Measurements from ENCODE around the gene TMEM26. TPM values are rescaled to one million over a fixed set of nuclear protein-coding genes. Genes with fewer than 3 reads are reported as not detected.

The TMEM26 gene
- total RNA-seq, 2 donors from 2014 or later: 0.24 to 0.85 TPM

GRCh38 chr10:61463035-61463909 is 10.1 kb upstream of the TMEM26 start:
- DNase-seq (no peak), ATAC-seq (peak in 1 of 2 donors; percentile 67)
- intact Hi-C loops (cut with DNase I): no loop called here

- ATAC-seq (no peak), DNase-seq (no peak)
- intact Hi-C loops (cut with DNase I): no loop called here
Measured at GRCh38 chr10:61460835-61461234, 7.7 kb upstream of the TMEM26 start.

GRCh38 chr10:61458031-61458430 is 4.8 kb upstream of the TMEM26 start:
- no peak for ATAC-seq
- intact Hi-C loops (cut with DNase I): no loop called here
- DNase-seq: no peak

- intact Hi-C loops (cut with DNase I): no loop called here
- ATAC-seq (peak in 1 of 2 donors; percentile 43), DNase-seq (no peak)
Measured at GRCh38 chr10:61456095-61456789, 3.1 kb upstream of the TMEM26 start.

GRCh38 chr10:61455656-61456055 is 2.5 kb upstream of the TMEM26 start:
- no peak for DNase-seq
- intact Hi-C loops (cut with DNase I): no loop called here

GRCh38 chr10:61454541-61454940 is 1.4 kb upstream of the TMEM26 start:
- intact Hi-C loops (cut with DNase I): no loop called here
- ATAC-seq (no peak), DNase-seq (no peak)

More at GRCh38 chr10:61455656-61456055, 2.5 kb upstream of the TMEM26 start:
- no peak for ATAC-seq

- no peak for DNase-seq
- intact Hi-C loops (cut with DNase I): no loop called here
- peak in 1 of 2 donors; percentile 8 for ATAC-seq
Measured at GRCh38 chr10:61452151-61452651, 980 bp downstream of the TMEM26 start.

GRCh38 chr10:61451357-61451756 is 1.8 kb downstream of the TMEM26 start:
- intact Hi-C loops (cut with DNase I): no loop called here
- ATAC-seq: no peak
- no peak for DNase-seq

GRCh38 chr10:61448841-61449600 is 4.2 kb downstream of the TMEM26 start:
- DNase-seq (no peak), ATAC-seq (no peak)
- intact Hi-C loops (cut with DNase I): no loop called here

GRCh38 chr10:61448091-61448490 is 5.1 kb downstream of the TMEM26 start:
- ATAC-seq: no peak

GRCh38 chr10:61439058-61439609 is 14.0 kb downstream of the TMEM26 start:
- intact Hi-C loops (cut with DNase I): no loop called here

More at GRCh38 chr10:61448091-61448490, 5.1 kb downstream of the TMEM26 start:
- no peak for DNase-seq
- intact Hi-C loops (cut with DNase I): no loop called here

GRCh38 chr10:61438141-61438988 is 14.8 kb downstream of the TMEM26 start:
- DNase-seq: no peak
- ATAC-seq: no peak
- intact Hi-C loops (cut with DNase I): no loop called here

More at GRCh38 chr10:61439058-61439609, 14.0 kb downstream of the TMEM26 start:
- no peak for ATAC-seq
- no peak for DNase-seq

- ATAC-seq: no peak
- no peak for DNase-seq
- intact Hi-C loops (cut with DNase I): no loop called here
Measured at GRCh38 chr10:61423178-61423577, 30.0 kb downstream of the TMEM26 start.

GRCh38 chr10:61417661-61418060 is 35.5 kb downstream of the TMEM26 start:
- ATAC-seq (no peak), DNase-seq (no peak)
- intact Hi-C loops (cut with DNase I): no loop called here

GRCh38 chr10:61415824-61416223 is 37.4 kb downstream of the TMEM26 start:
- DNase-seq (no peak), ATAC-seq (no peak)
- intact Hi-C loops (cut with DNase I): no loop called here

GRCh38 chr10:61411706-61412105 is 41.5 kb downstream of the TMEM26 start:
- intact Hi-C loops (cut with DNase I): no loop called here
- no peak for ATAC-seq
- no peak for DNase-seq

GRCh38 chr10:61410353-61411070 is 42.7 kb downstream of the TMEM26 start:
- no peak for DNase-seq
- intact Hi-C loops (cut with DNase I): no loop called here
- ATAC-seq: no peak

GRCh38 chr10:61409157-61409556 is 44.0 kb downstream of the TMEM26 start:
- ATAC-seq (no peak), DNase-seq (no peak)
- intact Hi-C loops (cut with DNase I): no loop called here

Measured in left cardiac atrium (tissue), 4 donors.